HG02623 (cell line): ENCODE results near the gene SLC26A2.

ENCODE experiments used
- ATAC-seq: cut with Tn5 transposase; IDR thresholded peaks from one replicate; pipeline ENCODE4 v1.9.1; 2021; ENCODE audit warnings: moderate library complexity; ENCODE audit not compliant: unreplicated experiment

Gene SLC26A2

DNA sequence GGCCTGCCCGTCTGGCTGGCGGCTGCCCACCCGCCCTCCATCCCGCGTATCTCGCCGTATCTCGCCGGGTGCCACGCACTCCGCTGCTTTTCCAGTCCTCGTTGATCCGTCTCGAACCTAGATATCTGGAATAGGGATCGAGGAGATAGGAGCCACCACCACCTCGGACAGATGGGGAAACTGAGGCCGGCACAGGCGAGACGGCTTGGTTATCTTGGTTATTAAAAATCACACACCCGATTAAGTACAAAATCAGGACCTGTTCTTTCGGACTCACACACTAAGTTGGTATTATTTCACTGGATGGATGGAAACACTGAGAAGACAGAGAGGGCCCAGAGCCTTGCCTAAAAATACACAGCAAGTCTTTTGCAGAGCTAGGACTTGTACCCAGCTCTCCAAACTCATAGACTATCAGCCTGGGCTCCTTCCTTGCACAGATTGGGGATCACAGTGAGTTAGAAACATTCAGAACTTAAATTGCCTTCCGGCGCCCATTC lies 678 bp downstream of the SLC26A2 start:
- ATAC-seq: no peak

- no peak for ATAC-seq
These were observed 1.4 kb downstream of the SLC26A2 start for GRCh38 chr5:149961957-149962409.

DNA sequence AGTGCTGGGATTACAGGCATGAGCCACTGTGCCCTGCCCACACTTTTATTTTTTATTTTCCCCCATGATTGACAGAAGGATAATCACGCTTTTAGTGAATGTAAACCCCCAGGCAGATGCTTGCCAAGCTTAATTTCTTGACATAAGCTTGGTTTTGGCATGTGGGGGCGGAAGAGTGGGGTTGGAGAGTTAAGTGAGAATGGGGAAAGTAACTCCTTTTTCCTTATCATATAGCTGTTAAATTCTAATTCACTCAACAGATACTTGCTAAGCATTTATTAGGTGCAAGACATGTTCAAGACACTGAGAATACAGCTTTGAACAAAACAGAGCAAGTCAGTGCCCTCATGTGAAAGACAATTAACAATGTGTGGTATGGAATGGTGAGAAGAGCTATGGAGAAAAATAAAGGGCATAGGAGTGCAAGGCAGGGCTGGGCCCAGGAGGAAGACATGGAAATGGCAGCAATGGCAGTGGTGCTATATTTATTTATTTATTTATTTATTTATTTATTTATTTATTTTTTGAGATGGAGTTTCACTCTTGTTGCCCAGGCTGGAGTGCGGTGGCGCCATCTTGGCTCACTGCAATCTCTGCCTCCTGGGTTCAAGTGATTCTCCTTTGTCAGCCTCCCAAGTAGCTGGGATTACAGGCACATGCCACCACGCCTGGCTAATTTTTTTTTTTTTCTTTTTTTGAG lies 2.2 kb downstream of the SLC26A2 start:
- no peak for ATAC-seq

- no peak for ATAC-seq
These were observed 3.2 kb downstream of the SLC26A2 start for GRCh38 chr5:149963729-149964128.

GRCh38 chr5:149966946-149967345 lies 6.4 kb downstream of the SLC26A2 start:
- ATAC-seq: no peak

- no peak for ATAC-seq
These were observed 8.8 kb downstream of the SLC26A2 start for GRCh38 chr5:149969181-149969930.

DNA sequence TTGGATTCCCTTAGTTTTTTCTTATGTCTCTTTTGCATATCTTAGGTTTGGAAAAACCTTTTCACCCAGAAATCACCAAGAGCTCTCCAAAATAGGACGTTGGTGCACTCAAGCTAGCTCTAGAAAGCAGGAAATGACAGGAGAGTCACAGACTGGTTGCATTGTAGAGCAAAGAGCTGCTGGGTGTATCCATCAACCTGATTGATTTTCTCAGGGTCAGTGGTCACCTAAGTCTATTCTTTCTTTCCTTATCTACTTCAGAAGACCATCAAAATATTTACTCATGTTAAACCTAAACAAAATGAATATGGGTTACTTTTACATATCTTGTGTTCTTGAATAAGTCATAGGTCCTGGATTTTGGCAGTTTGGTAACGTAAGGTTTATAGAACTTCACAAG lies 14.9 kb downstream of the SLC26A2 start:
- ATAC-seq: no peak

GRCh38 chr5:149979896-149980295 lies 19.3 kb downstream of the SLC26A2 start:
- ATAC-seq: no peak

GRCh38 chr5:149981206-149981605 lies 20.6 kb downstream of the SLC26A2 start:
- no peak for ATAC-seq

DNA sequence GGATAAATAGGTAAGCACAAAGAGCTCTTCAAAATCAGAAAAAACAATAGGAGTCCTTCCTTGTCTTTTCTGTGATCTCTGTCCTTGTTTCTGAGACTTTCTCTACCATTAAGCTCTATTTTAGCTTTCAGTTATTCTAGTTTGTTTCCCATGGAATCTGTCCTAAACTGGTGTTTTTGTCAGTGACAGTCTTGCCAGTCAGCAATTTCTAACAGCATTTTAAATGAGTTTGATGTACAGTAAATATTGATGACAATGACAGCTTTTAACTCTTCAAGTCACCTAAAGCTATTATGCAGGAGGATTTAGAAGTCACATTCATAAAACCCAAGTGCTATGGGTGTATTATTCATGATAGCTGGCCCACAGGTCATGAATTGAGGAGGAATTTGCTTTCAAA lies 21.9 kb downstream of the SLC26A2 start:
- no peak for ATAC-seq

- ATAC-seq: no peak
These were observed 27.6 kb downstream of the SLC26A2 start for GRCh38 chr5:149988126-149988525.

DNA sequence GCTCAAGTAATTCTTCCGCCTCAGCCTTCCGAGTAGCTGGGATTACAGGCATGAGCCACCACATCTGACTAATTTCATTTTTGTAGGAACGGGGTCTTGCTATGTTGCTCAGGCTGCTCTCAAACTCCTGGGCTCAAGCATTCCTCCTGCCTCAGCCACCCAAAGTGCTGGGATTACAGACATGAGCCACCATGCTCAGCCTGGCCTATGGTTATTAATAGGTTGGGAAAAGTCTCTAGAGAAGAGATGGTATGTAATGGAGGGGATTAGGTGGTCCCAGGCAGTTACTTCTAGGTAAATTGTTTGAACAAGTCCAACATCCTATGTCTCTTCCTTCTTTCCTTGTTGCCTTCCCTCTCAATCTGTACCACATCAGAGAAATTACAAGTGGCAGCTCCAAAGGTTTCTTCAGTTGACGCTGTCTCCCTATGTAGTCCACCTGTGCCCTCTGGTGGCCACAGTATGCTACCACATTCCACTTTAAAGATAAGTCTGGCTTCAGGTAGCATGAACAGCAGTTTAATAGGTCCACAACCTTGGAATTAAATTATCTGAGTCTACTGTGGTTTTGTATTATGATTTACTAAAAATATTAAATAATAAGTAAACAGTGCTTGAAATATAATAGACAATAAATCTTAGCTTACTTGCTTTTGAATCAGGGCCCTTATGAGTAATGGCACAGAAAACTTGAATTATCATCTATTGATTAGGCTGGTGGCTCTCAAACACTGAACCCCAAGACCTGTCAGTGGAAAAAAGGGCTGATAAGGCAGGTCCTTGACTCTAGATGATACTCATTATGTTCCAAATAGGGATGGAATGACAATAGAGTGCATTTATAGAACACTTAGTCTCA lies 30.2 kb downstream of the SLC26A2 start:
- ATAC-seq: peak; percentile 68

DNA sequence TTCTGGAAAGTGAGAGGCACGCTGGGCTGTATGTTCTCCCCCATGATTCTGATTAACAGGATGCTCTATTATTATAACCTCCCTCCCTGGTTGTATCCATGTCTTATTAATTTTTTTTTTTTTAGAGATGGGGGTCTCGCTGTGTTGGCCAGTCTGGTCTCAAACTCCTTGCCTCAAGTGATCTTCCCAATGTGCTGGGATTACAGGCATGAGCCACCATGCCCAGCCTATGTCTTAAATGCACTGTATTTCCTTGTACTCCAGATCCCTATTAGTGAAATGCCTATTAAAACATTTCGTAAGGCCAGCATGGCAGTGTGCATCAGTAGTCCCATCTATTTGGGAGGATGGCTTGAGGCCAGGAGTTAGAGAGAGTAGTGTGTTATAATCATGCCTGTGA lies 32.9 kb downstream of the SLC26A2 start:
- no peak for ATAC-seq

GRCh38 chr5:149995385-149996204 lies 35.0 kb downstream of the SLC26A2 start:
- ATAC-seq: no peak

- no peak for ATAC-seq
These were observed 35.8 kb downstream of the SLC26A2 start for GRCh38 chr5:149996205-149996890.

DNA sequence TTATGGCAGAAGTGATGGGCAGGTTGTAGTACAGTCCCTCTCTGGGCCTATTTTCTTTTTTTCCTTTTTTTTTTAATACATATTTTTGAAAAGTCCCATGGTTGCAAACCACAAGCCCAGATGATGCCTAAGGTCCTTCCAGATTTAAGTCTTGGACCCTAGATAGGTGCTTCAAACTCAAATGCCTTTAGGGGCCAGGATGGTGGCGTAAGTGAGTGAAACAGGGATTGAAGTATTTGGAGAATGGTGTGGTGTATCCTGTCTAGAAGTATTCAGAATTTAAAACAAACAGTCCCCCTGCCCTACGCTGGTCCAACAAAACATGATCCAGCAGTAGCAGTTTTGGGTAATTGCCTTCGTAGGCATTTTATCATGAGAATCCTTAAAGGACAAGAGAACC lies 37.7 kb downstream of the SLC26A2 start:
- no peak for ATAC-seq

GRCh38 chr5:149999359-149999758 lies 38.8 kb downstream of the SLC26A2 start:
- ATAC-seq: no peak

GRCh38 chr5:149999866-150000255 lies 39.3 kb downstream of the SLC26A2 start:
- ATAC-seq: no peak

GRCh38 chr5:150000256-150000989 lies 39.9 kb downstream of the SLC26A2 start, which contains the start of the genes HMGXB3 and TIGD6:
Gene HMGXB3 (plus strand): TSS chr5:150000739. CDS start chr5:150004853, 4,114 bp downstream.
Gene TIGD6 (minus strand): TSS chr5:150000654. CDS start chr5:149996348, 4,306 bp downstream.
- peak; percentile 85 for ATAC-seq
